GM19452 (cell line): ENCODE results near the gene PLXNA4.

Source experiments
- ATAC-seq: cut with Tn5 transposase; IDR thresholded peaks from one replicate; pipeline ENCODE4 v1.9.1; 2021; ENCODE audit not compliant: unreplicated experiment

PLXNA4 gene

DNA sequence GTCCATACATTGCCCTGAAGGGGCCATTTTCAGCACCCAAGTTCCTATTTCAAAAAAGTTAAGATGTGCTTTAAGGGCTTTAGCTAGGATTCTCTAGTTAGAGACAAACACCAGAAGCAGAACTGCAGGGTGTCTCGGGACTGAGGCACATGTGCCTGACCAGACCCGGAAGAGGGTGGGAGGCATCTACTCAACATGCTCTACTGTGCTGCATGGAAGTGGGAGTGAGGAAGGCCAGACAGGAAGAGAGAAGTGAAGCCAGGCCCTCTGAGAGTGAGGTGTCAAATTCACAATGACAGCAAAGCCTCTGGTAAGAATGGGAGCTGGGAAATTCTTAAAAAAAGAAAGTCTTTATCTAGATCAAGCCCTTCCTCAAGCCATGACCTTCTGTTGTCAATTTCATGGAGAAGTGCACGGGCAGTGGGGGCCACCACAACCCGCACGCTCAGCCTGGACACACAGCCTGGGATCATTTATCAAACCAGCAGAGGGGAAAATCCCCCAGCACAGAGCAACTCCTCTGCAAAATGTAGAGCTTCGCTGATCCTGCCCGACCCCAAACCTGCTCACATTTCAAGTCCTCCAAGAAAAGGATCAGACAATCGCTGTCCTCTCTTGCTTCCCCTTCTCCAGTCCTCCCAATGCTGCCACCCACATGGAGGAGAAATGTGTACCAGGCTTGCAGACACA, 38.7 kb downstream of the PLXNA4 start:
- no peak for ATAC-seq

DNA sequence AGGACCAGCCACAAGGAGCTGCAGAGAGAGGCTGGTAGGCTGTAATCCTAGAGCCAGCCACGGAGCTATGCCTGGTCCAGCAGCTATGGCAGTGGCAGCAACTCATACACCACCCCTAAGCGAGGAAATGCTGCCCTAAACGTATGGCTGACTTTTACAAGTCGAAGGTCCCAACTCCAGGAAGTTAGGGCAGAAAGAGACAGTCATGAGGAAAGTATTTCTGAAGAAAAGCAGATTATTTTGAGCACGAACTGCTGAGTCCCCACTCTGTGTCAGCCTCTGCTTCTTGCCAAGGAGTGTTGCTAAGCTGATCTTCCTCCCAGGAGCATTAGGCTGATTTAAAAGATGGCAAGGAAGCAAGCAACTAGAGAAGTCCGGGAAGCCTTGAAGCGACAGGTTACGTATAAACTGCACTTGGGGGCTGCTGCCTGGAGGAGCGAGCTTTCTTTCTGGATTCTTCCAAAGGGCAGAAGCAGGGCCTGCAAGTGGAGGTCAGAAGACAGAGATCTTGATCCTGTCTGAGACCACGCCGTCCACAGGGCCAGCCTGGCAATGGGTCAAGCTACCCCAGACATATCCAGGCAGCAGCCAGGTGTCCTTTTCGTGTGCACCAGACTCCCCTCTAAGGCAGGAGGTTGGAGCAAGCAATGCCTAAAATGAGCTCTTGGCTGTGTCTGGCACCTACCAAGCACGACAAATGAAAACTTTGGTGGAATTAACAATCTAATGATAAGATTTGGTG, 39.4 kb downstream of the PLXNA4 start:
- ATAC-seq: no peak

DNA sequence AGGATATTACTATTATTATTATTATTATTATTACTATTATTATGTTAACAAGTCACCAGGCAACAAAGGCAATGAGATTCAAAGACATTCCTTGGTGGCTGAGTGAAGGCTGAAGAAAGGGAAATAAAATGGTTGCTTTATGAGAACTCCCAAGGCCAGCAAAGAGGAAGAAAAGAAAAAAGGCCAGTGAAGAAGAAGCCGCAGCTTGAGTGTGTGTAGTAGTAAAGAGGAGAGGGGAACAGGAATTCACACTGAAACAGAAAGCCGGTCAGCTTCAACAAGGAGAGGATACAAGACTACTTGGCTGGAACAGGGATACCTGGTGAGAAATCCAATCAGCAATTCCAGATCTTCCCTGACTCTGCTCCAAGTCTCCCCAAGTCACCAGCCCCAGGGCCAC, 42.4 kb downstream of the PLXNA4 start:
- no peak for ATAC-seq

DNA sequence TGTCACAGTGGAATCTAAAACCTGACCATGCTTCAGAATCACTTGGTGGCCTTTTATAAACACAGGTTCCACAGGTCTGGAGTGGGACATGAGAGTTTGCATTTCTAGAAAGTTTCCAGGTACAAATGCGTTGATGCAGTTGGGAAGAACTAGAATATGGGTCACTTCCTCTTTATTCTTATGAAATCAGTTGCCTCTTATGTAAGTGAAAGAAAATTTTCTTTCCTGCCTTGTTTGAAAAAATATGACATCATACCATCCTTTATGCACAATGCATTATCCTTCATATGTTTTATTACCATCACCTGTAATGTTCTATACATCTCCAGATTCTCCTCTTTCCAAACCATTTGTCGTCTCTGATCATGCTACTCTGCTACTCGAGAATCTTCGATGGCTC, 44.0 kb downstream of the PLXNA4 start:
- no peak for ATAC-seq

DNA sequence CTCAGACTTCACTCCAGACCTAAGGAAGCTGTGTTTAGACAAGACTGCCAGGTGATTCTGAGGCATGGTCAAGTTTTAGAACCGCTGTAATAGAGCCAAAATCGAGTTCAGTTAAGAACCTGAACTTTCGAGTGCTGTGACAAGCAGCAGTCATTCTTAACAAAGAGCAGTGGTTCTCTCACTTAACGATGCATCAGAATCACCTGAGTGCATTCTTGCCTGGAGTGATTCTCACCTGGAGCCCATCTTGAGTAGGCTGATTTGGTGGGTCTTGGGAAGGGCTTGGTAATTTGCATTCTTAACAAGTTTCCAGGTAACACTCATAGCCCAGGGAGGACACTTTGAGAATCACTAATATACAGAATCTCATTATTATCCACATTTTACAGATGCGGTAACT, 44.7 kb downstream of the PLXNA4 start:
- ATAC-seq: no peak

DNA sequence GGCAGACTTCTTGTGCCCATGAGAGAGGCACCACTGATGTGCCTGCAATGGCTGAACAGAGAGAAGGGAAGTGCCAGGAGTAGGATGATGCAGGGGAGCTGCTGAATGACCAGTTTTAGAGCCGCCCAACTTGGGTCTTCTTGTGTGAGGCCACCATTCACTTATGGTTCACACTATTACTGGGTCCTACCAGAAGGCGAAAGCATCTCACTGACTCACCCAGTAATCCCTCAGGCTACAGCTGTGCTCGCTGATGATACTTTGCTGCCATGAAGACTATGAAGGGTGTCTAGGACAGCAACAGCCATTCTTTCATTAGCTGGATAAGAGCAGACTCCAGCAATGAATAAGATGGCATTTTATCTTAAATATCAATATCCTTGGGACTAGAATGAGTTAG, 47.6 kb downstream of the PLXNA4 start:
- no peak for ATAC-seq

GRCh38 chr7:132527467-132528410, 48.5 kb downstream of the PLXNA4 start:
- no peak for ATAC-seq

- no peak for ATAC-seq
Observed at GRCh38 chr7:132526111-132526740, 50.0 kb downstream of the PLXNA4 start.

DNA sequence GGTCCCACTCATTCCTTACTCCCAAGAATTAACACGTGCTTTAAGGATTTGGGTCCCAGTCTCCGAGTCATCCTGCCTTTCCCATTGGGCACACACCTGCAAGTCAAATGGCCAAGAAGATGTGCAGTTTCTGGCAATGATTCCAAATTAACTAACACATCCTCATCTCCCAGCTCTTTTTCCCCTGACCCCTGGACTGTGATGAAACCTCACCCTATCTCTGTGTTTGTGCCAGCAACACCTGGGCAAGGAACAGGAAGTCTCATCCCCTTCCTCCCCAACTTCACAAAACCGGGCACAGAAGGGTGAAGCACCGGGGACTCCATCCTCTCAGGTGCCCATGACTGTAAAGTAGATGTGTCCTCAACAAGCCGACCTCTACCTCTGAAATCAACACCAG, 54.8 kb downstream of the PLXNA4 start:
- ATAC-seq: no peak

DNA sequence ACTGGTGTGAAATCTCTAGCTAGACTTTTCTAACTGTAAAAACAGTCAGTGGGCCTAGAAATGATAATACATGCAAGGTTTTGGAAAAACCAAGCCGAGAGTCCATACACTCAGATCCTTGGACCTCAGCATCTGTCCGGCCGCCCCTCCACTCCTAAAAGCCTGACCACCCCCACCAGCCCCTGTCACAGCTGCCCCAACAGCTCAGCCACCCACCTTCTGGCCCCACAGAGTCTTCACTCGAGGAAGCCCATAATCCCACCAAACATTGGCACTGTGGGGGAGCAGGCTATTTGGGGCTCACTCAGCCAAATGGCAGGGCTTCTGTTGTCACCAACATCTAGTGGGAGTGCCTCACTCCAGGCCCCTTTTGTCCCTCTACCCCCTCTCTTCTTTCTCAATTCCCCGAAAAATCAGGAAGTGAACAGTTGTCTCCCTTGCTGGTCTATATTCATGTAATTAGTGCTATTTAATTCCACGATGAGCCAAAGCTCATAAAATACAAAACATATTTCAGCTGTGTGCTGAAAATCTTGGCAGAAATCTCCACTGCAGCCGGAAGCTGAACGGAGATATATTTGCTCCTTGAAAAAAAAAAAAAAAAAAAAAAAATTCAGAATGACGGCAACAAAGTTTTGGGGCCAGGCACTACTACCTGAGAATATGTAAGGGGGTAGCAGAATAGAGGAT, 55.5 kb downstream of the PLXNA4 start:
- ATAC-seq: no peak

- ATAC-seq: no peak
Observed at GRCh38 chr7:132519936-132520335, 56.3 kb downstream of the PLXNA4 start.

- no peak for ATAC-seq
Observed at GRCh38 chr7:132518839-132519173, 57.5 kb downstream of the PLXNA4 start.

DNA sequence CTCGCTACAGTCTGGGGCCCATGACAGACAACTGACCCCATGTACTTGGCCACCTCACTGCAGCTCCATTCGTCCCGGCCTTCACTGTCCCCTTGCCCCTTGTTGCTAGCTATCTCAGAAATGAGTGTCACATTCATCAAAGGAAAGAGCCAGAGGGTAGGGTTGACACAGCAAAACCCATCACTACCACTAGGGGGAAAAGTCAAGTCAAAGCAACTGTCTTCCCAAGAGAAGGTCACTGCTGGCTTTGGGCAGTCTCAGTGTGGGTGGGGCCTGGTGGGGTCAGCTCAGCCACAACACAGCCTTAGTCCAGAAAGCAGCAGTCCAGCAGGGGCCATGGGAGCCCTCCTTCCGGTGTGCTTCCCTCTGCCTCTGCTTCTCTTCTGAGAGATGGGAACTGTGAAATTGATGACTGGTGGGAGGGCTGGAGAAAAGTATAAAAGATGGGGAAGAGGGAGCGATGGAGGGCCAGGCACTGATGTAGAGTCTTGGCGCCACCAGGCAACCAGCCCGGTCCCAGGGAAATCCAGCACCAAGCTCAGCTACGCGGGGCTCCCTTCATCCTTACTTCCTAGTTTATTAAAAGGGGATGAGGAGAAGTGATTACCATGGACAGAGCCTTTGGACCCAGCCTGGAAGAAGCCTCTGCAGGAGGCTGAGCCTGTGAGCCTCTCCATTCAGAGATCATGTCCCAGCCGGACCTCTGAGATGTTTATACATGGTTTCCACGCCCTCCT, 58.0 kb downstream of the PLXNA4 start:
- ATAC-seq: no peak

GRCh38 chr7:132516042-132516840, 60.0 kb downstream of the PLXNA4 start:
- ATAC-seq: no peak

DNA sequence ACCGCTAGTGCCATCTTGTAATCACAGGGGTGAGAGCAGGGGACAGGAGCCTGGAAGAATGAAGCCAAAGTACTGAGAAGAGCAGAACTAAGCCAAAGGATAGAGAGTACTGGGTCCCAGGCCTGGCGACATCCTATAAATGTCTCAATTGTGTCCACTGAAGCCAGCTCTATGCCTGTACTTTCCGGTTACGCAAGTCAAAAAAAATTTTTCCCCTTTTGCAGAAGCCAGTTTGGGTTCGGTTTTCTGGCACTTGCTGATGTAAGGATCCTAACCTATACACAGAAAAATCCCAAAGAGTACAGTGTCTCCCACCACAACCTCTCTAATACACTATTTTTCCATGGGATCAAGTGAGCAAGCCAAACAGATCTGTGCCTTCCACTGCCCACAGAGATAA, 61.1 kb downstream of the PLXNA4 start:
- ATAC-seq: no peak

- no peak for ATAC-seq
Observed at GRCh38 chr7:132514430-132514829, 61.8 kb downstream of the PLXNA4 start.

DNA sequence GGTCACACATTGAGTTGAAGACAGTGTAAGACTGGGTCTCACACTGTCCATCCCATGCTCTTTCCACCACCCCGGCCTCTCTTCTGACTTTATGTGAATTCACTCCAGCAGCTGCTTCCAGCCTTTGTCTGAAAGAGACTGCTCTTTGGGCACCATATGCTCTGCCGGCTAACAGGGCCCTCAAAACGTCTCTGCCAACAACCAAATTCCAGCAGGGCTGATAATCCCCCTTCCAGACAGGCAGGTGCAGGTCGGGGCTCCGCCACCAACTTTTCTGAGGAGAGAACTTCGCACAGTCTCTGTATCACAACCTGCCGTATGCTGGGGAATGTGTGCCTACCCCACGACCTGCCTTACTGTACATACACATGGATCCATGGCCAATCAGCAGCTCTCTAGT, 64.3 kb downstream of the PLXNA4 start:
- no peak for ATAC-seq

- ATAC-seq: no peak
Observed at GRCh38 chr7:132511387-132511786, 64.9 kb downstream of the PLXNA4 start.

DNA sequence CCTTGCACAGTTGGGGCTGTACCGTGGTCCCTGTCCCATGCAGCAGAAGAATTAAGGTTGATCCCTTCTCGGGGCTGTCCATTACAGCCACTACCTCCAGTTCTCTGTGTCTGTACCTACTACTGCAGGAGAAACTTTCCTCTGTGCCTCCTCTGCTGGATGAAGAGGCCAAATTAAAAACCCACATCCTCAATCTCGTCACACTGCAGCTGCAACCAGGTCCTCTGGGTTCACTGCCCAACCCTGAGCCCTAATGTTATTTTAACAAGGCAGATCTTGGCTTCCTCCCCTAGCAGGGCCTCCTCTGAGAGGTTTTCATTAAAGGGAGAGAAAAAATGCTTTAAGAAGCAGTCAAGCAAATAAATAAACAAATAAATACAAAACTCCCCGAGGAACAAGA, 66.6 kb downstream of the PLXNA4 start:
- ATAC-seq: no peak
